SK-N-SH treated with all-trans-retinoic acid at 6 μM for 48 hours (cell line): ENCODE data around the gene KCNIP2.

ENCODE experiments used
- ATAC-seq: fragments of 200-7000 bp; cut with Tn5 transposase; 3 replicates; pipeline ENCODE4 v1.9.1; 2020; ENCODE audit warnings: mild to moderate bottlenecking, moderate library complexity
- ARNTL ChIP-seq: fragments of 450-650 bp; formaldehyde crosslinking; IDR thresholded peaks from 2 replicates; pipeline ENCODE4 v1.5.0; 2020; ENCODE audit warnings: low read depth, mild to moderate bottlenecking, moderate library complexity, borderline replicate concordance
- BACH2 ChIP-seq: fragments of 250-450 bp; sonication (Bioruptor Pico); IDR thresholded peaks from 2 replicates; pipeline ENCODE4 v1.9.0; 2021; ENCODE audit warnings: mild to moderate bottlenecking, borderline replicate concordance
- CSDC2 ChIP-seq: fragments of 250-450 bp; sonication (Bioruptor Pico); IDR thresholded peaks from 2 replicates; pipeline ENCODE4 v1.5.0; 2020; ENCODE audit warnings: mild to moderate bottlenecking, moderate library complexity
- CSRNP3 ChIP-seq: fragments of 250-450 bp; sonication (Bioruptor Pico); IDR thresholded peaks from 2 replicates; pipeline ENCODE4 v1.5.1; 2021; ENCODE audit warnings: mild to moderate bottlenecking, moderate library complexity
- ESRRG ChIP-seq: fragments of 250-450 bp; sonication (Bioruptor Pico); IDR thresholded peaks from 2 replicates; pipeline ENCODE4 v1.6.1; 2021; ENCODE audit warnings: mild to moderate bottlenecking
- GLIS3 ChIP-seq: fragments of 250-450 bp; sonication (Bioruptor Pico); IDR thresholded peaks from 2 replicates; pipeline ENCODE4 v1.5.0; 2020; ENCODE audit warnings: mild to moderate bottlenecking, moderate library complexity
- ISL1 ChIP-seq: fragments of 250-450 bp; sonication (Bioruptor Pico); IDR thresholded peaks from 2 replicates; pipeline ENCODE4 v2.1.2; 2022; ENCODE audit warnings: mild to moderate bottlenecking, moderate library complexity
- OSR1 ChIP-seq: fragments of 250-450 bp; sonication (Bioruptor Pico); IDR thresholded peaks from 2 replicates; pipeline ENCODE4 v1.8.0; 2022; ENCODE audit warnings: moderate library complexity, mild to moderate bottlenecking, inconsistent platforms
- PPARA ChIP-seq: fragments of 250-450 bp; sonication (Bioruptor Pico); IDR thresholded peaks from 2 replicates; pipeline ENCODE4 v1.5.0; 2020; ENCODE audit warnings: mild to moderate bottlenecking, borderline replicate concordance
- RARB ChIP-seq: fragments of 250-450 bp; sonication (Bioruptor Pico); IDR thresholded peaks from 2 replicates; pipeline ENCODE4 v1.8.0; 2021; ENCODE audit warnings: mild to moderate bottlenecking, moderate library complexity
- SNAI2 ChIP-seq: fragments of 250-450 bp; sonication (Bioruptor Pico); IDR thresholded peaks from 2 replicates; pipeline ENCODE4 v1.5.0; 2020; ENCODE audit warnings: mild to moderate bottlenecking, moderate library complexity
- TCF4 ChIP-seq: fragments of 250-450 bp; sonication (Bioruptor Pico); IDR thresholded peaks from 2 replicates; pipeline ENCODE4 v1.8.0; 2021; ENCODE audit warnings: mild to moderate bottlenecking, moderate library complexity, borderline replicate concordance
- TOX ChIP-seq: fragments of 250-450 bp; sonication (Bioruptor Pico); IDR thresholded peaks from 2 replicates; pipeline ENCODE4 v1.8.0; 2021; ENCODE audit warnings: mild to moderate bottlenecking, moderate library complexity, borderline replicate concordance
- ZC3H10 ChIP-seq: fragments of 250-450 bp; sonication (Bioruptor Pico); IDR thresholded peaks from 2 replicates; pipeline ENCODE4 v1.5.1; 2021; ENCODE audit warnings: mild to moderate bottlenecking, moderate library complexity
- ZFP3 ChIP-seq: fragments of 250-450 bp; sonication (Bioruptor Pico); IDR thresholded peaks from 2 replicates; pipeline ENCODE4 v1.5.0; 2020; ENCODE audit warnings: mild to moderate bottlenecking, moderate library complexity
- ZFP30 ChIP-seq: fragments of 450-650 bp; formaldehyde crosslinking; IDR thresholded peaks from 2 replicates; pipeline ENCODE4 v1.5.0; 2022; ENCODE audit warnings: mild to moderate bottlenecking, moderate library complexity
- ZNF565 ChIP-seq: fragments of 450-650 bp; formaldehyde crosslinking; conservative IDR thresholded peaks from 2 replicates; pipeline ENCODE4 v1.5.0; 2020; ENCODE audit warnings: low read depth, mild to moderate bottlenecking, moderate library complexity
- ZNF70 ChIP-seq: fragments of 450-650 bp; formaldehyde crosslinking; IDR thresholded peaks from 2 replicates; pipeline ENCODE4 v1.5.0; 2020; ENCODE audit warnings: mild to moderate bottlenecking, moderate library complexity
- ZNF8 ChIP-seq: fragments of 450-650 bp; formaldehyde crosslinking; IDR thresholded peaks from 2 replicates; pipeline ENCODE4 v1.5.0; 2020; ENCODE audit warnings: mild to moderate bottlenecking, moderate library complexity
- TF ChIP-seq, protein P1 (sequence below): fragments of 250-450 bp; sonication (Bioruptor Pico); IDR thresholded peaks from 2 replicates; pipeline ENCODE4 v1.5.1; 2020; ENCODE audit warnings: low read depth, mild to moderate bottlenecking, moderate library complexity
- TF ChIP-seq, protein P2 (sequence below): fragments of 250-450 bp; sonication (Bioruptor Pico); IDR thresholded peaks from 2 replicates; pipeline ENCODE4 v1.8.0; 2020; ENCODE audit warnings: mild to moderate bottlenecking, moderate library complexity, borderline replicate concordance
- TF ChIP-seq, protein P3 (sequence below): fragments of 250-450 bp; sonication (Bioruptor Pico); IDR thresholded peaks from 2 replicates; pipeline ENCODE4 v1.5.0; 2020; ENCODE audit warnings: mild to moderate bottlenecking, moderate library complexity

The KCNIP2 gene

GRCh38 chr10:101886521-101887312, 43.1 kb upstream of the KCNIP2 start:
- no peak for TF ChIP-seq PPARA (CRISPR knock-in tag)
- TF ChIP-seq, protein P1, sequence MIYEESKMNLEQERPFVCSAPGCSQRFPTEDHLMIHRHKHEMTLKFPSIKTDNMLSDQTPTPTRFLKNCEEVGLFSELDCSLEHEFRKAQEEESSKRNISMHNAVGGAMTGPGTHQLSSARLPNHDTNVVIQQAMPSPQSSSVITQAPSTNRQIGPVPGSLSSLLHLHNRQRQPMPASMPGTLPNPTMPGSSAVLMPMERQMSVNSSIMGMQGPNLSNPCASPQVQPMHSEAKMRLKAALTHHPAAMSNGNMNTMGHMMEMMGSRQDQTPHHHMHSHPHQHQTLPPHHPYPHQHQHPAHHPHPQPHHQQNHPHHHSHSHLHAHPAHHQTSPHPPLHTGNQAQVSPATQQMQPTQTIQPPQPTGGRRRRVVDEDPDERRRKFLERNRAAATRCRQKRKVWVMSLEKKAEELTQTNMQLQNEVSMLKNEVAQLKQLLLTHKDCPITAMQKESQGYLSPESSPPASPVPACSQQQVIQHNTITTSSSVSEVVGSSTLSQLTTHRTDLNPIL (CRISPR knock-in tag) = no peak
- TF ChIP-seq, protein P2, sequence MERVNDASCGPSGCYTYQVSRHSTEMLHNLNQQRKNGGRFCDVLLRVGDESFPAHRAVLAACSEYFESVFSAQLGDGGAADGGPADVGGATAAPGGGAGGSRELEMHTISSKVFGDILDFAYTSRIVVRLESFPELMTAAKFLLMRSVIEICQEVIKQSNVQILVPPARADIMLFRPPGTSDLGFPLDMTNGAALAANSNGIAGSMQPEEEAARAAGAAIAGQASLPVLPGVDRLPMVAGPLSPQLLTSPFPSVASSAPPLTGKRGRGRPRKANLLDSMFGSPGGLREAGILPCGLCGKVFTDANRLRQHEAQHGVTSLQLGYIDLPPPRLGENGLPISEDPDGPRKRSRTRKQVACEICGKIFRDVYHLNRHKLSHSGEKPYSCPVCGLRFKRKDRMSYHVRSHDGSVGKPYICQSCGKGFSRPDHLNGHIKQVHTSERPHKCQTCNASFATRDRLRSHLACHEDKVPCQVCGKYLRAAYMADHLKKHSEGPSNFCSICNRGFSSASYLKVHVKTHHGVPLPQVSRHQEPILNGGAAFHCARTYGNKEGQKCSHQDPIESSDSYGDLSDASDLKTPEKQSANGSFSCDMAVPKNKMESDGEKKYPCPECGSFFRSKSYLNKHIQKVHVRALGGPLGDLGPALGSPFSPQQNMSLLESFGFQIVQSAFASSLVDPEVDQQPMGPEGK (CRISPR knock-in tag) = no peak
- TF ChIP-seq ZNF565 (CRISPR knock-in tag) = no peak
- TF ChIP-seq CSRNP3 = no peak
- TF ChIP-seq ZFP3 (CRISPR knock-in tag) = no peak
- TF ChIP-seq SNAI2 (CRISPR knock-in tag) = no peak
- TF ChIP-seq ISL1 (CRISPR knock-in tag) = no peak
- no peak for TF ChIP-seq TOX (CRISPR knock-in tag)
- TF ChIP-seq ESRRG (CRISPR knock-in tag) = no peak
- TF ChIP-seq TCF4 (CRISPR knock-in tag) = no peak
- TF ChIP-seq ZNF8 = no peak
- TF ChIP-seq ZFP30 (CRISPR knock-in tag) = no peak
- no peak for TF ChIP-seq BACH2 (CRISPR knock-in tag)
- no peak for TF ChIP-seq OSR1
- TF ChIP-seq, protein P3, sequence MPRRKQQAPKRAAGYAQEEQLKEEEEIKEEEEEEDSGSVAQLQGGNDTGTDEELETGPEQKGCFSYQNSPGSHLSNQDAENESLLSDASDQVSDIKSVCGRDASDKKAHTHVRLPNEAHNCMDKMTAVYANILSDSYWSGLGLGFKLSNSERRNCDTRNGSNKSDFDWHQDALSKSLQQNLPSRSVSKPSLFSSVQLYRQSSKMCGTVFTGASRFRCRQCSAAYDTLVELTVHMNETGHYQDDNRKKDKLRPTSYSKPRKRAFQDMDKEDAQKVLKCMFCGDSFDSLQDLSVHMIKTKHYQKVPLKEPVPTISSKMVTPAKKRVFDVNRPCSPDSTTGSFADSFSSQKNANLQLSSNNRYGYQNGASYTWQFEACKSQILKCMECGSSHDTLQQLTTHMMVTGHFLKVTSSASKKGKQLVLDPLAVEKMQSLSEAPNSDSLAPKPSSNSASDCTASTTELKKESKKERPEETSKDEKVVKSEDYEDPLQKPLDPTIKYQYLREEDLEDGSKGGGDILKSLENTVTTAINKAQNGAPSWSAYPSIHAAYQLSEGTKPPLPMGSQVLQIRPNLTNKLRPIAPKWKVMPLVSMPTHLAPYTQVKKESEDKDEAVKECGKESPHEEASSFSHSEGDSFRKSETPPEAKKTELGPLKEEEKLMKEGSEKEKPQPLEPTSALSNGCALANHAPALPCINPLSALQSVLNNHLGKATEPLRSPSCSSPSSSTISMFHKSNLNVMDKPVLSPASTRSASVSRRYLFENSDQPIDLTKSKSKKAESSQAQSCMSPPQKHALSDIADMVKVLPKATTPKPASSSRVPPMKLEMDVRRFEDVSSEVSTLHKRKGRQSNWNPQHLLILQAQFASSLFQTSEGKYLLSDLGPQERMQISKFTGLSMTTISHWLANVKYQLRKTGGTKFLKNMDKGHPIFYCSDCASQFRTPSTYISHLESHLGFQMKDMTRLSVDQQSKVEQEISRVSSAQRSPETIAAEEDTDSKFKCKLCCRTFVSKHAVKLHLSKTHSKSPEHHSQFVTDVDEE (CRISPR knock-in tag) = no peak
- no peak for TF ChIP-seq ZNF70 (CRISPR knock-in tag)
- no peak for TF ChIP-seq RARB (CRISPR knock-in tag)
- no peak for TF ChIP-seq ZC3H10
- no peak for TF ChIP-seq CSDC2 (CRISPR knock-in tag)
- TF ChIP-seq, all 23 proteins: peak for 0
- no peak for ATAC-seq

GRCh38 chr10:101881036-101881774, 37.6 kb upstream of the KCNIP2 start:
- no peak for ATAC-seq
- TF ChIP-seq, protein P2 (CRISPR knock-in tag) = no peak
- TF ChIP-seq ZFP3 (CRISPR knock-in tag) (no peak), ISL1 (CRISPR knock-in tag) (no peak), SNAI2 (CRISPR knock-in tag) (no peak), ZC3H10 (no peak), PPARA (CRISPR knock-in tag) (no peak), TOX (CRISPR knock-in tag) (no peak), ARNTL (CRISPR knock-in tag) (no peak), ZNF70 (CRISPR knock-in tag) (no peak), ESRRG (CRISPR knock-in tag) (no peak), ZFP30 (CRISPR knock-in tag) (no peak), GLIS3 (no peak), TCF4 (CRISPR knock-in tag) (no peak), OSR1 (no peak)
- TF ChIP-seq, protein P3 (CRISPR knock-in tag) = no peak
- TF ChIP-seq, protein P1 (CRISPR knock-in tag) = no peak
